Fibroblast of lung (primary cell): Measurements from ENCODE around the gene ZNF277. TPM values are rescaled to one million over a fixed set of nuclear protein-coding genes. Genes with fewer than 3 reads are reported as not detected.

Source experiments
- DNase-seq, 2 donors: peaks; one replicate each; pipeline versions ENCODE4 v3.0.0 to v3.0.0-alpha.2; 2010; ENCODE audit warnings: low read depth in 2 of 2
- H2AFZ ChIP-seq: 2 replicates; pipeline ENCODE4 v1.5.1; 2012; ENCODE audit warnings: low read length, control low read depth, inconsistent platforms
- H3K27ac ChIP-seq: 2 replicates; pipeline ENCODE4 v1.5.1; 2011; ENCODE audit warnings: low read length, control low read depth; ENCODE audit not compliant: insufficient read depth
- H3K27me3 ChIP-seq: 2 replicates; pipeline ENCODE4 v1.5.1; 2011; ENCODE audit warnings: mild to moderate bottlenecking, low read length; ENCODE audit not compliant: control insufficient read depth, insufficient read depth
- H3K36me3 ChIP-seq: 2 replicates; pipeline ENCODE4 v1.5.1; 2011; ENCODE audit warnings: low read length; ENCODE audit not compliant: control insufficient read depth, insufficient read depth
- H3K4me1 ChIP-seq: 2 replicates; pipeline ENCODE4 v1.5.1; 2011; ENCODE audit warnings: low read length; ENCODE audit not compliant: control insufficient read depth, insufficient read depth; ENCODE audit errors: extremely low read depth
- H3K4me2 ChIP-seq: 2 replicates; pipeline ENCODE4 v1.5.1; 2011; ENCODE audit warnings: low read length, control low read depth; ENCODE audit not compliant: insufficient read depth; ENCODE audit errors: extremely low read depth
- H3K4me3 ChIP-seq, 4 experiments: fragments of 200-600 bp in 1 of 4; sonication (generic) in 1 of 4; replicated peaks in 1 of 4; 2 replicates each; pipeline ENCODE4 v1.5.1; 2011 to 2016; ENCODE audit warnings: low read length in 4 of 4, low read depth in 3 of 4, mild to moderate bottlenecking in 3 of 4, control low read depth in 2 of 4, inconsistent platforms in 1 of 4, mixed read lengths in 1 of 4; ENCODE audit not compliant: insufficient read depth in 1 of 4; ENCODE audit errors: control extremely low read depth in 1 of 4
- H3K79me2 ChIP-seq: 2 replicates; pipeline ENCODE4 v1.5.1; 2012; ENCODE audit warnings: mild to moderate bottlenecking, low read length, inconsistent platforms; ENCODE audit not compliant: control insufficient read depth, insufficient read depth
- H3K9ac ChIP-seq: 2 replicates; pipeline ENCODE4 v1.5.1; 2011; ENCODE audit warnings: mild to moderate bottlenecking, low read length, control low read depth; ENCODE audit not compliant: insufficient read depth
- H3K9me3 ChIP-seq: 2 replicates; pipeline ENCODE4 v1.5.1; 2012; ENCODE audit warnings: low read depth, low read length; ENCODE audit not compliant: control insufficient read depth, insufficient read depth
- H4K20me1 ChIP-seq: 2 replicates; pipeline ENCODE4 v1.5.1; 2011; ENCODE audit warnings: low read length; ENCODE audit not compliant: control insufficient read depth, insufficient read depth; ENCODE audit errors: extremely low read depth
- EZH2 ChIP-seq: IDR thresholded peaks from 2 replicates; pipeline ENCODE4 v1.5.1; 2012; ENCODE audit warnings: low read length, control low read depth, mild to moderate bottlenecking; ENCODE audit errors: missing control alignments
- polyA plus RNA-seq, 2 donors: library from polyadenylated mRNA; depleted of rRNA in 1 of 2; stranded (reverse) in 1 of 2; unstranded in 1 of 2; fragments of >200 nt; gene quantifications; 2 replicates each; pipeline ENCODE4 v1.2.1, GENCODE V29; 2011 to 2012; ENCODE audit warnings: missing spikeins in 1 of 2
- total RNA-seq: library from RNA; depleted of rRNA; stranded (reverse); fragments of >200 nt; gene quantifications from 2 replicates; pipeline ENCODE4 v1.2.1, GENCODE V29; 2014
- TF ChIP-seq, protein P1 (sequence below), 2 donors: IDR thresholded peaks in 1 of 2; conservative IDR thresholded peaks in 1 of 2; 1 replicate in 1 of 2; 2 replicates in 1 of 2; pipeline ENCODE4 v1.5.1; 2011 to 2012; ENCODE audit warnings: low read length in 2 of 2, control low read depth in 1 of 2, inconsistent platforms in 1 of 2, low read depth in 1 of 2, mild to moderate bottlenecking in 1 of 2

The ZNF277 gene
- total and polyA plus RNA-seq, 2 donors (not counting 1 experiment from before 2014, with no cell fraction given) = 23.1 to 66.6 TPM

DNA sequence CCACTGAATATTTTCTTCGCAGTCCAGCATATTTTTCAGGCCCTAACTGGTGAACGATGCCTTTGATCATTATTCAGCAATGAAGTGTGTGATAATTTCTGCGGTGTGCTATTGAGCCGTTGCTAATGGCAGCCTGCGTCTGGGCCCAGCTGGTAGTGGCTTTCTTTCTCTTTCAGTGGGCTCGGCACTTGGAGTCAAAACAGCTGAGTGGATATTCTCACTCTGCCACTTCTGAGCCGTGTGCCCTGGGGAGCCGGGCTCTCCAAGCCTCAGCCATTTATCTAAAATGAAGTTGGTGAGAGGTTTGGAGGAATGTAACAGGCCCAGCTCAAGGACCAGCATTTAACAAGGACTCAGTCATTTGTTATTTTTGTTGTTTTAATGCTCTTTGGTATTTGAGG lies 156.2 kb downstream of the ZNF277 start:
- TF ChIP-seq, protein P1, sequence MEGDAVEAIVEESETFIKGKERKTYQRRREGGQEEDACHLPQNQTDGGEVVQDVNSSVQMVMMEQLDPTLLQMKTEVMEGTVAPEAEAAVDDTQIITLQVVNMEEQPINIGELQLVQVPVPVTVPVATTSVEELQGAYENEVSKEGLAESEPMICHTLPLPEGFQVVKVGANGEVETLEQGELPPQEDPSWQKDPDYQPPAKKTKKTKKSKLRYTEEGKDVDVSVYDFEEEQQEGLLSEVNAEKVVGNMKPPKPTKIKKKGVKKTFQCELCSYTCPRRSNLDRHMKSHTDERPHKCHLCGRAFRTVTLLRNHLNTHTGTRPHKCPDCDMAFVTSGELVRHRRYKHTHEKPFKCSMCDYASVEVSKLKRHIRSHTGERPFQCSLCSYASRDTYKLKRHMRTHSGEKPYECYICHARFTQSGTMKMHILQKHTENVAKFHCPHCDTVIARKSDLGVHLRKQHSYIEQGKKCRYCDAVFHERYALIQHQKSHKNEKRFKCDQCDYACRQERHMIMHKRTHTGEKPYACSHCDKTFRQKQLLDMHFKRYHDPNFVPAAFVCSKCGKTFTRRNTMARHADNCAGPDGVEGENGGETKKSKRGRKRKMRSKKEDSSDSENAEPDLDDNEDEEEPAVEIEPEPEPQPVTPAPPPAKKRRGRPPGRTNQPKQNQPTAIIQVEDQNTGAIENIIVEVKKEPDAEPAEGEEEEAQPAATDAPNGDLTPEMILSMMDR (conservative IDR thresholded peaks at IDR 0.05 in 1 of 2, IDR thresholded peaks at IDR 0.05 in 1 of 2; ENCODE audit: low read depth in 1 of 2, low read length in 2 of 2) = no peak
- TF ChIP-seq EZH2 = no peak
- Histone ChIP-seq H3K4me2 (no peak overlapping the region), H3K9ac (no peak overlapping the region), H3K79me2 (no peaks in the 10 kb centered on the region), H3K27ac (no peak overlapping the region), H3K36me3 (no peaks in the 10 kb centered on the region), H3K4me3 (no peak overlapping the region), H3K27me3 (no peaks in the 10 kb centered on the region), H2AFZ (no peak overlapping the region), H4K20me1 (no peaks in the 10 kb centered on the region), H3K9me3 (no peaks in the 10 kb centered on the region), H3K4me1 (no peaks in the 10 kb centered on the region)
- DNase-seq = peak; percentile 11 to 38

GRCh38 chr7:112364388-112364787 lies 157.9 kb downstream of the ZNF277 start:
- H2AFZ ChIP-seq = no peak overlapping the region
- H3K4me2 ChIP-seq = no peak overlapping the region
- no peak overlapping the region for H3K9ac ChIP-seq
- no peaks in the 10 kb centered on the region for H3K4me1 ChIP-seq
- H3K9me3 ChIP-seq = no peaks in the 10 kb centered on the region
- no peak overlapping the region for H3K27ac ChIP-seq
- TF ChIP-seq, protein P1 (conservative IDR thresholded peaks at IDR 0.05 in 1 of 2, IDR thresholded peaks at IDR 0.05 in 1 of 2; ENCODE audit: low read depth in 1 of 2, low read length in 2 of 2) = no peak
- TF ChIP-seq EZH2 = no peak
- no peaks in the 10 kb centered on the region for H3K27me3 ChIP-seq
- H3K36me3 ChIP-seq = no peaks in the 10 kb centered on the region
- H3K4me3 ChIP-seq = no peak overlapping the region
- H4K20me1 ChIP-seq = no peaks in the 10 kb centered on the region
- no peak for DNase-seq
- H3K79me2 ChIP-seq = no peaks in the 10 kb centered on the region

GRCh38 chr7:112365551-112365950 lies 159.1 kb downstream of the ZNF277 start:
- Histone ChIP-seq H4K20me1 (no peaks in the 10 kb centered on the region), H3K4me2 (no peak overlapping the region), H3K9ac (no peak overlapping the region), H3K79me2 (no peaks in the 10 kb centered on the region), H3K27ac (no peak overlapping the region), H3K9me3 (no peaks in the 10 kb centered on the region), H3K4me1 (no peaks in the 10 kb centered on the region), H3K27me3 (no peaks in the 10 kb centered on the region), H2AFZ (no peak overlapping the region), H3K36me3 (no peaks in the 10 kb centered on the region), H3K4me3 (no peak overlapping the region)
- no peak for DNase-seq
- TF ChIP-seq EZH2 = no peak
- TF ChIP-seq, protein P1 (conservative IDR thresholded peaks at IDR 0.05 in 1 of 2, IDR thresholded peaks at IDR 0.05 in 1 of 2; ENCODE audit: low read depth in 1 of 2, low read length in 2 of 2) = no peak
